Measurements from ENCODE around the gene ARAP1.

ARAP1 gene

DNA sequence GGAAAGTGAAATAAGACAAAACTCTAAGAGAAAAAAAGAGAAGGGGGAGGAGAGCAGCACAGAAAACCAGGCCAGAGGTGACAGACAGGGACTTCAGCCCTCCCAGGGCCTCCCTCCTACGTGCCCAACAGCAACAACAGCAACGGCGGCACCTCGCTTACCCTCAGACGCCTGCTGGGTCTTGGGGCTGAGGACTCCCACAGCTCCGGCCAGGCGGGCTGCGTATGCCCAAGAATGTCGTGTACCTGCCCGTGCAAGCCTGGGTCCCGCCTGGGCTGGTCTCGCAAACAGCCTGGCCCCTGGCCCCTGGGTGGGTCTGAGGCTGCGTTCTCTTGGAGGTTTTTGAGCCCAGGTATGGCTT lies 30.5 kb downstream of the ARAP1 start:
- DNase-seq: no peak

DNA sequence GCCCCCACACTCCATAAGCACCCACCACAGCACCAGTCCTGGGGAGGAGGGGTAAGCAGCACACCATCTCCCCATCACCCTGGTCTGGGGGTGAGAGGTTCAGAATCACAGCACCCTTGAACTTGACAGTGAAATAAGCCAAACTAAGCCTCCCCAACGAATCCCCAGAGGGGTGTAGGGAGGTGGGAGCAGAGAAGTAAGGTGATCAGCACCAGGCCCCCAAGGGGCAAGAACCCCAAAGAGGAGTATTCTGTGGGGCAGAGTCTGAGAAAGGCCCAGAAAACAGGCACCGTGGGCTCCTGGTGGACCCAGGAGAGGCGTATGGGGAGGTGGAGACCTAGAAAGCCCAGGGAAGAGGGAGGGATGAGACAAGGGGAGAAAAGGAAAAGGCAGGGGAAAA lies 30.9 kb downstream of the ARAP1 start:
- DNase-seq: no peak

DNA sequence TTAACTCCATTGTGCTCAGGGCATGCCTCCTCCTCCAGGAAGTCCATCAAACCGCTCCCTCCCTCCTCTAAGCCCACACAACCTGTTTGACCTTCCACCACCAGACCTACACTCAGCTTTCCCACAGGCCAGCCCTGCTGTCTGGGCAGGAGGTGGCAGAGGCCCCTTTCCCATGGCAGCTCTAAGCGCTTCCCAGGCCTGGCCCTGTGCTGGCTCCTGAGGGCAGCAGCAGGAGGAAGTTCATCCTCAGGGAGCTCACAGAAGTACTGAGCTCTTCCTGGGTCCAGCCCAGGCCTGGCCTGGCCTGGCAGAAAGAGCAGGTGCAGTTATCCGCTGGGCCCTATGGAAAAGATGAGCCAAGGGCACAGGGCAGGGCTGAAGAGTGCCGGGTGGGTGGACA lies 31.4 kb downstream of the ARAP1 start:
- no peak for DNase-seq

DNA sequence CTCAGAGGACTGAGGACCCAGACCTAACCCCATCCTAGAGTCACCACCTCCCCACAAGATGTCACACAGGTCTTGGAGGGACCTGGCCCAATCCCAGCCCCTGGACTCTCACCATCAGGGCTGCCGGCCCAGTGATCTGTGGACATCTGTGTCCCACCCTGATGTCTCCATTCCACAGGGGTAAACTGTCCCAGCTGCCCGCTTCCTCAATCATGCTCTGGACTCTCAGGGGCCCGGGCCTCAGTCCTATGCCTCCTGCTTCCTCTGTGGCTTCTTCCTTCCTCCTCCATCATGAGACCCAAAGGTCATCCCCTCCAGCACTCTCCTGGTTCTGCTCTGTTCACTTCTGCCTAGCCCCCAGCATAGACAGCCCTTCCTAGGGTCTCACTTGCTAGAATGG lies 32.2 kb downstream of the ARAP1 start:
- no peak for DNase-seq

DNA sequence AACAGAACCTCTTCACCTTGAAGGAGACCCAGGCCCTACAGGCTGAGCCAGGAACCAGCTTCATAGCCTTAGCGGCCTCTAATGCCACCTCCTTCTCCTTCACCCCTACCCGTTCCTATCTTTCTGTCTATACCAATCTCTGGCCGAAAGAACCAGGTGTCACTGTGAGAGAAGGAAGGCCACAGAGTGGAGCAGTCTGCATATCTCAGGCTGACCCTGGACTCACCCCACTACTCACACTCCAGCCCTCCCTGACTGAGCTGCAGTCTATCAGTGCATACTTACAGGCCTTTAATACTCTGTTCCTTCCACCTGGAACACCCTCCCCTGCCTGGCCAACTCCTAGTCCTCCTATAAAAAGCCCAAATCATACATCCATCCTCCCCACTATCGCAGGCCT lies 32.7 kb downstream of the ARAP1 start:
- DNase-seq: no peak

DNA sequence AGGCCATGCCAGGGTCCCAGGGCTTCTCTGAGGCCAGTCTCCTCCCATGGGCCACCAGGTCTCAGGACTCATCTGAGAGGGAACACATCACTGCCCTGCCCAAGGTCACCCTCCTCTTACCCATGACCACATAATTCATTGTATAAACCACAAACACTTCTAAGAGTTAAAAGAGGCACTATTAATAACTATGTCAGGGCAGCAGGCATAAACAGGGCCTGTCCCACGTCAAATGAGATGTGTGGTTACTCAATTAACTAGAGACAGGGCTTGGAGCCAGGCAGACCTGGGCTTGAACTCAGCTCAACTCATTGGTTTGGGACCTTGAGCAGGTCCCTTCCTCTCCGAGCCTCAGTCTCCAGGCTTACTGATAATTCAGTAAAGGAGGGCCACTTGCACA lies 33.1 kb downstream of the ARAP1 start:
- DNase-seq: no peak

DNA sequence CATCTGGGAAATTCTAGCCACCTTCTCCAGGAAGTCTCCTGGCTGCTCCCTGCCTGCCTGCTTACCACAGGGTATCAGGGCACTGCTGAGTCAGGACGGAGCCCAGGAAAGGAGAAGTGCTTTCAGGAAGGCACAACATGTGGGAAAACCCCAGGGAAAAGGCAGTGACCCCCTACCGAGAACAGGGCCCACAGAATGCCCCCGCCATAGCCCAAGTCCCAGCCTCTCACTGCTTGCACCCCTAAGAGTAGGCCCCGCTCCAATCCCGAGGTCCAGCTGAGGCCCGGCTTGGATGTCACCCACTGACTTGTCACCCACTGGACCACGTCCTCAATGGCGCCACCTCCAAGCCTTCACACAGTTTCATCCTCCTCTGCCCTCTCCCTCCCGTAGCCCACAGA lies 34.1 kb downstream of the ARAP1 start:
- DNase-seq: no peak

DNA sequence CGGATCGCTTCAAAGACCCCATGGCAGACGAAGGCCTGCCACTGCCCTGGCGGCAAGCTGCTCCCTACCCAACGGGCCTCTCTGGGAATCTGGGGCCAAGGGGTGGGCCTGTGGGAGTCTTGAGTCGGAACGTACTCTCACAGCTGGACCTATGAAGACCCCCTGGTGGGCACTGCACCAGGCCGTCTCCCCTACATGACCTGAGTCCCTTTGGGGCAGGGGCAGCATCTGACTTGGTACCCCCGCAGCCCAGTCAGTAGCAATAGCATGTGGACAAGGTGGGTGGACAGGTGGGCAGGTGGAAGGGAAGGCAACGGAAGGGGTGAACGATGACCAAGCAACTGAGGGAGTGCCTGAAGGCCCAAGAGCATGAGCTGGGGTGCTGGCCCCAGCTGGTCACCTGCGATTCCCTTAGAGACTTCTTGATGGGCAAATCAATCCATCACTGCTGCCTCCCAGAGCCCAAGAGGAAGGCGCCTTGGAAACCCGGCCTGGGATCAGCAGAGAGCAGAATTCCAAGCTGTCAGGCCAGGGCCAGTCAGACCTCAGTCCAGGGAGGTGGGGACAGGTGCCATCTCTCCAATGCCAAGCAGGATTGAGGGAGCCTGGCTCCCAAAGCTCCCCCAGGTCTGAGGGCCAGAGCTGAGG lies 35.3 kb downstream of the ARAP1 start:
- DNase-seq: no peak

DNA sequence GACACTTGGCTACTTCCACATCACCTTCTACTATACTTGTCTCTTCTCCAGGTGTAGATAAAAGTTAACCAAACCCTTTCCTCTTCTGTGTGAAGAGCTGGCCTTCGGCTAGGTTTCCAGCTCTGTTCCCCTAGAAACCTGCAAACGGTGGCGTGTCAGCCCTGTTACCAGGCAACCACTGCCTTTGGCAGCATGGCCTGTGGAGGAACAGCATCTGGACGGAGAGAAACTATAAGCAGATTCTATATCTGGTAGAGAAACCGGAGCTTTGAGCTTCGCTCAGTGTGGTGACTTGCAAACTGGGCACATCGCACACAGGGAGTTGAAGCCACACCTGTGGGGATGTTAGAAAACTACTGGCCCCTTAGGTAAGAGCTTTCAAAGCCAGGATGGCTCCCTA lies 35.9 kb downstream of the ARAP1 start:
- DNase-seq: peak; percentile 45

DNA sequence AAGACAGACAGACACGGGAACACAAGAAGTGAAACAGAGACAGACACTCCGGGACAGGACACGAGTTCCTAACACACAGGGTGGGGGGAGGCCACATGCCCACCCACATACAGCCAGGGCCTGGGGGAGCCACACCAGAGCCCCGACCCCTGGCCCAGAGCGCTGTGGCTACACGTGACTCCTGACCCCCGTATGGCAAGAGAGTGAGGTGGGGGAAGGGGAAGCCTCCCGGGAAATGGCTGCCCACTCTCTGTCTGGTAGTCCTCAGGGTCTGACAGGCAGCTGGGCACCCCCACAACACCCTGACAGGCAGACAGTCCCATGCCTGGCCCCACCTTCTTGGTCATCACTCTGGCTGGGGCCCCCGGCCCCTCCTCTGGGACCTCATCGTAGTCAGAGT lies 39.4 kb downstream of the ARAP1 start:
- DNase-seq: no peak

DNA sequence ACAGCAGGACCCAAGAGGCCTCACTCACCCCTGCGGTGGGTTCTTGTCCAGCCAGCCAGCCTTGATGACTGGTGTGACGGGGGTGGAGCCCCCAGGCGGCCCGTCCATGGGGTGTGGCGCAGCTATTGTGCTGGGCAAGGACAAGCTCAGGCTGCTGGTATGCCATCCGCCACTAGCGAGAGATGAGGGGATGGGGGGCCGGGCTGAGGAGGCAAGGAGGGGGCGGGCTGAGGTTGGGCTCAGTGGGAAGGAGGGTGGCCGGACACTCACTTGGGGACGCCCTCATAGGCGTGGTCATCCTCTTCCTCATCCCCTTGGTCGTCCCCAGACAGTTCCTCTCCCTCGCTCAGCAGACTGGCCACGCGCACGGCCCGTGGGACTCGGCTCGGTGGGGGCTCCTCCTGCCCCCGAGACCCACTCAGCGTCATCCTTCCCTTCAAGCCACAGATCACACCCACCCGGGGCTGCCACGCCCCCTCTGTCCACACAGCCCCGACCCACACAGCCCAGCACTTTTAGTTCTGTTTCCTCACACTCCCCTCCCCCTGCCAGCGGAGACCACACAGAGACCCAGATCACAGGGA lies 39.9 kb downstream of the ARAP1 start:
- DNase-seq: no peak

DNA sequence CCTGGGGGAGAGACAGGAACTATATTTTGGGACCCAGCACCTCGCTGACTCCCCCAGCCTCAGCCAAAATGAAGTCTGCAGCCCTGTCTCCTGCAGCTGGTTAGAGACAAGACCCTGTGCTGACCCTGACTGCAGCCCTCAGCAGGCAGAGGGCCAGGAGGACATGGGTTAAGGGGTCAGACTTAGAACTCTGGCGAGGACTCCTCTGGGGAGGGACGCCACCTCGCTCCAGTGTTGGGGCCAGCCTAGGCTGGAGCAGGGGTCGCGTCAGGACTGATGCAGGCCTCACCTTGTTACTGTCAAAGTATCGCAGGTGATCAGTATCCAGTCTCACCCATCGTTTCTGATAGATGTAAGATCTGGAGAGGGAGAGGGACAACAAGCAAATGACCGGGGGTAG lies 41.1 kb downstream of the ARAP1 start:
- DNase-seq: no peak

DNA sequence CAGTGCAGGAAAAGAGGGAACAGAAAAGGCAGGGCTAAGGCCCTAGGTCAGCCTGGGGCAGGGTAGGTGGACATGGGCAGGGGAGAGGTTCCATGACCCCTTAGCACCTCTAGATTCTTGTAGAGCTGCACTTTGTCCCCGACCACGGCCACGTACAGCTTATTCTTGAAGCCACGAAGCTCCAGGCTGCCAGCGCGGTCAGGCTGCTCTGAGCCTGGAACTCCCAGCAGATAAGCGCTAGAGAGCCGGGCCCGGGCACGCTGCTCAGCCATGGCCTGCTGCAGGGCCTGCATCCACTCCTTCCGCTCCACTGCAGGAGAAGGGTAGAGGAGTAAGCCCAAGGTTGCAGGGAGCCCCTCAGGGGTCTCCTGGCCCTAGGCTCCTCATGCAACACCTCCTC lies 41.9 kb downstream of the ARAP1 start:
- no peak for DNase-seq

DNA sequence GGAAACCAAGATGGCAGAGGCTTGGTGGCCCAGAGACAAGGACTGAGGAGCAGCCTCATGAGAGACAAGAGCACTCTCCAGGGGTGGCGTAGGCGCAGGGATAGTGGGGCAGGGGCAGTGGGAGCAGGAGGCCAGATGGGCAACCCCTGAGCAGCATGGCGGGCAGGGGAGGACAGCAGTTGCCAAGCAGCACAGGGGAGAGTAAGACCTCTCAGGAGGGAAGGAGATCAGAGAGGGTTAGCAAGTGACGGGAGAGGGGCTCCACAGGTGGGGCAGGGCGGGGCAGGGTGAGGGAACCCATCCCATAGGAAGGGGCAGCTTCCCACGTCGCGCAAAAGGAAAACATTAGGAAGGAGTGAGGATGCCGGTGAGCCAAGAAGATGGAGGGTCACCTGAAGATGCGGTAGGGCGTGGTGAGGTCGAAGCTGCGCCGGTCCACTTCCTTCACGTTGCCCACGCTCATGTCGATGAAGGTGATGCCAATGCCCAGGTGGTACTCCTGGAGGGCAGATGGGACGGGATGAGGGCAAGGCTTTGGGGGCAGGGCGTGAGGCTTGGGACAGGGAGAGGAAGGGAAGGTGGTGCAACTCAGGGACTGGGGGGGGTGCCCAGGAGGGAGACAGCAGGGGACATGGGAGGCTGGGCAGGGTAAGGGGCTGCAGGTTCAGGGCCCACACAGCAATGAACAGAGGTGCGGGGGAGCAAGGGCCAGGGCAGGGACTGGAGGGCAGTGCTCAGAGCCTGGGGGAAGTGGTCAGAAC lies 42.5 kb downstream of the ARAP1 start:
- no peak for DNase-seq

DNA sequence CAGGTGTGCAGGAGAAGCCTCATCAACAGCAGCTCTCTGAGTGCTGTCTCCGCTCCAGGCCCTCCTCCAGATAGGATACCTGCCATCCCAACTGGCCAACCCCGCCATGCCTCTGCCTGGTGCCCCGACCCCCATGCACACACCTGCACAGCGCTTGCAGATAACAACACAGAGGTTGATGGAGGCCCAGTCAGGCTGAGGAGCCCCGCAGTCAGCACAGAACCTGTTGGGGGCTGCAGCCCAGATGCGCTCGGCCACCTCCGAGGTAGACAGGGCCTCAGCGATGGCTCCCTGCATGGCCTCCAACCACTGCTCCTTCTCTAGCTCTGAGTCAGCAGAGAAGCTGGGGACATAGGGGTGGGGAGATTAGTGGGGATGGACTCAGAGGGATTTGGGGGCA lies 45.2 kb downstream of the ARAP1 start:
- no peak for DNase-seq

DNA sequence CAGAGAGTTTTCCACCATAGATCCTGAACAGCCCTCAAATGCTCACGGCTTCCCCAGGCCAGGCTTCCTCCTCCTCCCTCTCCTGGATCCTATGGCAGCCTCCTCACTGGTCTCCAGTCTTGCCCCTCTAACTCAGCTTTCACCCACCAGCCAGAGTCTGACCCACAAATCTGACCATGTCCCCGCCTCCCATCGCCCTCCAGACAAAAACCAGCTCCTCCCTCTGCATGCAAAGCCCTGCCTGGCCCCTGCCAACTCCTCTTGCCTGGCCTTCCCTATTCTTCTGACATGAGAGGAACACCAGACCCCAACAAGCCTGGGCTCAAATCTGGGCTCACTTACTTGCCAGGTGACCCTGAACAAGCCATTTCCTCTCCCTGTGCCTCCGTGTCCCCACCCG lies 45.6 kb downstream of the ARAP1 start:
- no peak for DNase-seq

DNA sequence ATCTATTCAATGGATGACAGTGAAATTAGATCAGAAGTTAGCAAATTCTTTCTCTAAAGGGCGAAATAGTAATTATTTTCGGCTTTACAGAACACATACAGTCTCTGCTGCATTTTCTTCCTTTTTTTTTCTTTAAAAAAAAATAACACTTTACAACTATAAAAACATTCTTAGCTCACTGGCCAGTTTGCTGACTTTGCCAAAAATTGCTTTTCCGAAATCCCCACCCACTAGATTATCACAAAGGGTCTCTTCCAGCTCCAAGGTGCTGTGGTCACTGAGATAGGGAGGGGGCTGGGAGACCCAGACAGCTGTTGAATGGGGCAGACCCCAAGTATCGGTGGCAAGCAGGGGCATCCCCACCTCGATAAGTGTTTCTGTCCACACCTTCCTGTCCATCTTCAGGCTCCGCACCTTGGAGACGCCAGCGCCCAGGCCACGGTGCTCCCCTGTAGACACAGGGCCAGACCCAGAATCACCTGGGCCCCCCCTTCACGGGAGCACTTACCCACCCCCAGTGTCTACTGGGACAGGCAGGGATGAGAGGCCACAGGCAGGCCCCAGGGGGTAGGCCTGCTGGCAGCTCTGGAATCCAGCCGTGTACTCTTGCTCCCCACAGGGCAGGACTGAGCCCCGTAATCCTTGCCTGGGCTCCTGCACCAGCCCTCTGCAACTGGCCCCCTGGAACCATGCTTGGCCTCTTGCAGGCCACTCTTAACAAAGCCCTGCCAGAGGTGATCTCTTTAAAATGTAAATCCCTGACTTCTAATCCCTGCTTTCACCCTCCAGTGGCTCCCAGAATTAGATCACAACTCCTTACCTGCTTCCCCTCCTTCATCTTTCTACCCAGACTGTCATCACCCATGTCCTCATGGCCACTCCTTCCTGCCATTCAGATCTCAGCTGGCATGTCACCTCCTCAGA lies 46.5 kb downstream of the ARAP1 start:
- no peak for DNase-seq

DNA sequence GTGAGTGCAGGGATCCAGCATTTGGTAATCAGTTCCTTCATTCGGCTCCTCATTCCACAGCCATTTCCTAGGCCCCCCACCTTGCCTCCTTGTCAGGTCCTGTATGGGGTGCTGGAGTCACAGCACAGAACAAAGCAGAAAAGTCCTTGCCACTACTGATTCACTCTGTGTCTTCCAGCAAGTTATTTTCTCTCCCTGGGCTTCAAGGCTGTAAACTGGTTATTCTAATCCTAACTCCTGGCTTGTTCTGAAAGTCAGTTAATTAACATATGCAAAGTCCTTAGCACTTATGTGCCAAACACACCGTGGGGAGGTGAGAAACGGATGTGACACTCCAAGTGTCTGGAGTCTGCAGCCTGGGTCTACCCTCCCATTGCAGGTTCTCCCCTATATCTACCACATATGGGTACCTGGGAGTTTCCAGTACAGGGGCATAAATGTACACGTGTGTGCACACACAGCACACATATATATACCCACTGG lies 47.4 kb downstream of the ARAP1 start:
- DNase-seq: no peak

DNA sequence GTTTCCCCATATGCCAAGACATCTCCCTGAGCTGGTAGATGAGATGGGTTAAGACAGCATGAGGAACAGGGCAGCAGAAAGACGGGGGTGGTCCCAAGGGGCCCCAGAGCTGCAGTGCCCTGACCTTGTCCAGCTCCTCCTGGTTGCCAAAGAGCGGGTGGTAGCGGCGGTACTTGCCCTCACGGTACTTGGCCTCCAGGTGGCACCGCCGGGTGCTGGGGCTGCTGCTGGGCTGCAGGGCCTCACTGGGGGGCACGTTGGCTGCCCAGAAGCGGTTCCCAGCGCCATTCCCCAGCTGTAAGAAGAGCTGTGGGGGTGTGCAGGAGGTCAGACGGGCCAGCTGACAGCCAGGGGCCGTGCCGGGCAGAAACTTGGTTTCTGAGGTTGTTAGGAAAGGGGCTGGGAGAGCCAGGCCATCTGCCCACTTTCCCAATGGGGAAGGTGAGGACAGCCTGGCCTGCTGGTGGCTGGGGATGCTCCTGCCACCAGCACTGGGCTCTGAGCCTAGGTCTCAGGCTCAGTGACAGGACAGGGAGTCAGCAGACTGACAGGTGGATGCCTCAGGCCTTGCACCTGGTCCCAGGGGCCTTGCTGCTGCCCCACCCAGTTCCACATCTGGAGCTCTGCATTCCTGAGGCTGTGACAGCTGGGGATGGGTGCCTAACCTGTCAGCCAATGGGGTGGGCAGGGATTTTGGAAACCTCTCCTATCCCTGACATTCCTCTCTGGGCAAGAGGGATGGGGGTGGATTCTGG lies 48.0 kb downstream of the ARAP1 start:
- no peak for DNase-seq

DNA sequence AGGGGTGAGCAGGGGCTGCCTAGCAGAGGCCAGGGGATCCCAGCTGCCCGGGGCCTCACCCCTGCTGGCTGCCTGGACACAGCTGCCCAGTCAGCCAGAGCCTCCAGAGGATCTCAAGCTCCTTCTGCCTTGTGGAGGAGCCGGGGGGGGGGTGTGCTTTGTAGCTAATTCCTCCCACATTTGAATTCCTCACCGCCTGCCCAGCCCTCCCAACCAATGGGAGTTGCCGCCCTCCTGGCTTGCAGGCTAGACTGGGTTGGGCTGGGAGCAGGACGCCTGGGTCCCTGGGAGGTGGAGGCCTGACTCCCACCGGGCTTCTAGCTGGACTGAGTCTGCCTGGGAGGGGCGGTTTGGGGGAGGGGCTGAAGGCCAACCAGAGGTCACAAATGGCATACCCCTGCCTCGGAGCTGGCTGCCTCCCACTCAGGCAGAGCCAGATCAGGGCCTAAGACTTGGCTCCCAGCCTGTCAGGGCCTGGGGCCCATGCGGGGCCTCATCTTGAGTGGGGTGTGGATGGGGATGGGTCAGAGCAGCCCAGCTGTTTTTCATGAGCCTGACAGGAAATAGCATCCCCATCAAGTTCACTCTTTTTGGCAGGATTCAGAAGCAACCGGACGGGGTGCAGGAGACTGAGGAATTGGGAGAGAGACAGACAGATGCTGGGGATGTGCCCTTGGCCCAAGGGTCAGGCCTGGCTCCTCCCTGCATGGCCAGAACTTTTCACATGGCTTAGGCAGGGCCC lies 48.8 kb downstream of the ARAP1 start:
- no peak for DNase-seq

DNA sequence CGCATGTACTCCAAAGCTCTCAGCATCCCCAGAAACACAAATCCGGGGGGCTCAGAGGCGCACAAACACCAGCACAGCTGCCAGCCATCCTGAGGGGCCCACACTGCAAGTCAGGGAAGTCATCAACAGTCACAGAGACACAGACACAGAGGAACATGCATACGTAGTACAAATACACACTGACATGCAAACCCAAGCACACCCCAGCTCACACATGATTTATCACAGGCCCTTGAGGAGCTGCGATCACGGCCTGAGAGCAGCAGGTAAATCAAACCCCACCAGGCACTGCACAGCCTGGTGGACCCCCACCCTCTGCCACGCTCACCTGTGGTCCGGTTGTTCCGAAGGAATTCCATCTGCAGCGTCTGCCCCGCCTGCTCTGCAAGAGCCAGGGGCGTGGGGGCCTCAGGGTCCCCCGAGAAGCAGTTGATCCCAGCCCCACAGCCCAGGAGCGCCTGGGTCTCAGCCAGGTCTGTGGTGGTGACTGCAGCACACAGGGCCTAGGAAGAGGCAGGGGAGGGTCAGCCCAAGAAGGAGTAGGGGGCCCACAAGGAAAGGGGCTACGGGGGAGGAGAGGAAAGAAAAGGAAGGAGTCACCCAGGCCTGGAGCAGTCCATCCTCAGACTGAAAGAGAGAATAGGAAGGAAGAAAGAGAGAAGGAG lies 49.5 kb downstream of the ARAP1 start:
- no peak for DNase-seq

Data from NCI-H1694 treated with DMSO at 0.1 percent for 48 hours (cell line).